Measurements from ENCODE around the gene ALDH1A3.

GRCh38 chr15:100903168-100903554 lies 23.5 kb downstream of the ALDH1A3 start:
- TF ChIP-seq ZNF274 (IDR thresholded peaks at IDR 0.05; ENCODE audit: low read depth, low read length) = no peak
- TF ChIP-seq YY1 (IDR thresholded peaks at IDR 0.05; ENCODE audit: insufficient read depth, insufficient read length) = no peak
- no peak for TF ChIP-seq SUZ12 (IDR thresholded peaks at IDR 0.05; ENCODE audit: extremely low read depth, insufficient read depth, insufficient read length)

Measured in NT2/D1 (cell line).